NCI-H510A treated with DMSO at 0.1 percent for 48 hours (cell line): Measurements from ENCODE around the gene CUZD1.
"Not testable (repeated sequence)": the region's sequence is repeated elsewhere in the genome, so short reads cannot be mapped to it uniquely, and the experiment has no call there.

Source experiments
- DNase-seq: peaks from one replicate; lab custom pipeline; 2025; lab: John Stamatoyannopoulos, UW

The CUZD1 gene, protein sequence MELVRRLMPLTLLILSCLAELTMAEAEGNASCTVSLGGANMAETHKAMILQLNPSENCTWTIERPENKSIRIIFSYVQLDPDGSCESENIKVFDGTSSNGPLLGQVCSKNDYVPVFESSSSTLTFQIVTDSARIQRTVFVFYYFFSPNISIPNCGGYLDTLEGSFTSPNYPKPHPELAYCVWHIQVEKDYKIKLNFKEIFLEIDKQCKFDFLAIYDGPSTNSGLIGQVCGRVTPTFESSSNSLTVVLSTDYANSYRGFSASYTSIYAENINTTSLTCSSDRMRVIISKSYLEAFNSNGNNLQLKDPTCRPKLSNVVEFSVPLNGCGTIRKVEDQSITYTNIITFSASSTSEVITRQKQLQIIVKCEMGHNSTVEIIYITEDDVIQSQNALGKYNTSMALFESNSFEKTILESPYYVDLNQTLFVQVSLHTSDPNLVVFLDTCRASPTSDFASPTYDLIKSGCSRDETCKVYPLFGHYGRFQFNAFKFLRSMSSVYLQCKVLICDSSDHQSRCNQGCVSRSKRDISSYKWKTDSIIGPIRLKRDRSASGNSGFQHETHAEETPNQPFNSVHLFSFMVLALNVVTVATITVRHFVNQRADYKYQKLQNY

DNA sequence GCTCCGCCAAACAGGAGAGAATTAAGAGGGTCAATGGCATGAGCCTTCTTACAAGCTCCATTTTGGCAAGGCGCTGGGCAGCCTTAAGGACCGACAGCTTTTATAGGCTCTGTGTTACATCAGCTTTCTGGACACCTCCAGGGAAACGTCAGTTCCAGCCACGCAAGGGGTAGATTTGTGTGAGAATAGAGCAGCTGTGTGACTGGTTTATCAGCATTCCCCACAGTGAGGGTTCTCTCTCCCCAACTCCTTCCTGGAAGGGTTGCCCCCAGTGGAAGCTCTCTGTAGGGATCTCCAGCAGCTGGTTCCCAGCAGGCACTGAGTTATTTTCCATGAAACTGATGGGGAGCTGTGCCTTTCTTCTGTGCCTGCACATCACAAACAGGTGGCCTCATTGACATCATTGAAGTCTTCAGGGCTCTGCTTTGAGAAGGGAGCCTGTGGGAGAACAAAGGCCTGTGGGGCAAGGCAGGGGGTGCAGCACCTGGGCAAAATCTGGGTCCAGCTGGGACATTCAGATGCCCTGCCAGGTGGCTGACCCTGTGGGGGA is at the start of gene CUZD1:
CUZD1 (minus strand) TSS at position 75 of the 550 bp plus-strand sequence; CDS start at position 61, 14 bp downstream.
- DNase-seq, result no peak

DNA sequence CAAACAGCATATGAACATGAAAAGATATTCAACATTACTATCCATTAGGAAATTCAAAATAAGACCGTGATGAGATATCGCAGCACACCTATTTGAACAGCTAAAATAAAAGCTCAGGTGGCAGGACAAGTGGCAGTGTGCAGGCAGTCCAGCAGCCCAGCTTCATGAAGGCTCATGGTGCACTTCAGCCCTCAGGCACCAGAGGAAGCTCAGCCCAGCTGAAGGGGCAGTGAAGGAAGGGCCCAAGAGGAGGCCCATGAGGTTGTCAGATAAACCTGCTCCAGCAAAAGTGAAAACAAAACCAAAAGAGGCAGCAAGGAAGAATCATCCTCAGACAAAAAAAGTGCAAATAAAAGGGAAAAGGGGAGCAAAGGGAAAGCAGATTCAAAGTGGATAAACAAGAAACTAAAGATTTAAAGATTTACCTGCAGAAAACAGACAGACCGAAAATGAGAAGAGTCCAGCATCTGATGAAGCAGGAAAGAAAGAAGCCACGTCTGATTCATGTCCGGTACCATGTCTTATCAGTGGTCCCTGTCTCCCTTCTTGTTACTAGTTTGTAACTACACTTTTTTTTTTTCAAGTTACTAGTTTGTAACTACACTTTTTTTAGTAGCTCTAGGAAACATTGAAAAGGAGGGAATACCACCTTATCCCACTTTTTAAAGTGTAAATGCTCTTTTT is 48.7 kb upstream of the CUZD1 start:
- DNase-seq, result no peak

DNA sequence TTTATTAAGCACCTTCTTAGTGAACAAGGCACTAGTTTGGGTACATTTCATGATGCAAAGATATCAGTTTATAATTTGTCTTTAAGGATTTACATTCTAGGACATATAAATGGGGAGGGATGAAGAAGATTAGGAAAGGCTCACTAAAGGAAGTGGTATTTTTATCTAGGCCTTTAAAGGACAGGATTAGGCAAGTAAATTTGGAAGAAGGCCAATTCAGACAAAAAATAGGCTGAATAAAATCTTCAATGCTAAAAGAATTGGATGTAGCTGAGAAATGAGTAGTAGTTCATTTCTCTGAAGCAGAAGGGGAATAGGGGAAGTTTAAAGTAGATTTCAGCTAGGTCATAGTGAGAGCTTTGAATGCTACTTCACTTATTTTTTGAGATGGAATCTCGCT is 38.5 kb upstream of the CUZD1 start:
- DNase-seq, result no peak

DNA sequence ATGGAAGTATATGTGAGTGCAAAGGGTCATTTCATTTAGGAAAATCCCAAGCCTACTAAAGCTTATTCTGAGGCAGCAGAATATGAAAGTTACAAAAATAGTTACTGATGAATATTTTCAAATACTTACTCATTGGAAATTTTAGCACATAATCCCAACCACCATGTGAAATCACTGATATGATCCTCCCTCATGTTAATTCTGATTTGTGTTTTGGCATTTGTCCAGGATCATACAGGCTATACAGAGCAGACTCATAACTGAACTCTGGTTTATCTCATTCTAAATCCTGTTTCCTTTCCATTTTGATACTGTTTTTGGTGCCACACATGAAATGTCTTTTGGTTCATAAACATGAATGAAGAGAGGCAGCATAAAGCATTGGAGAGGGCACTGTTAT is 37.1 kb upstream of the CUZD1 start:
- DNase-seq, result no peak

DNA sequence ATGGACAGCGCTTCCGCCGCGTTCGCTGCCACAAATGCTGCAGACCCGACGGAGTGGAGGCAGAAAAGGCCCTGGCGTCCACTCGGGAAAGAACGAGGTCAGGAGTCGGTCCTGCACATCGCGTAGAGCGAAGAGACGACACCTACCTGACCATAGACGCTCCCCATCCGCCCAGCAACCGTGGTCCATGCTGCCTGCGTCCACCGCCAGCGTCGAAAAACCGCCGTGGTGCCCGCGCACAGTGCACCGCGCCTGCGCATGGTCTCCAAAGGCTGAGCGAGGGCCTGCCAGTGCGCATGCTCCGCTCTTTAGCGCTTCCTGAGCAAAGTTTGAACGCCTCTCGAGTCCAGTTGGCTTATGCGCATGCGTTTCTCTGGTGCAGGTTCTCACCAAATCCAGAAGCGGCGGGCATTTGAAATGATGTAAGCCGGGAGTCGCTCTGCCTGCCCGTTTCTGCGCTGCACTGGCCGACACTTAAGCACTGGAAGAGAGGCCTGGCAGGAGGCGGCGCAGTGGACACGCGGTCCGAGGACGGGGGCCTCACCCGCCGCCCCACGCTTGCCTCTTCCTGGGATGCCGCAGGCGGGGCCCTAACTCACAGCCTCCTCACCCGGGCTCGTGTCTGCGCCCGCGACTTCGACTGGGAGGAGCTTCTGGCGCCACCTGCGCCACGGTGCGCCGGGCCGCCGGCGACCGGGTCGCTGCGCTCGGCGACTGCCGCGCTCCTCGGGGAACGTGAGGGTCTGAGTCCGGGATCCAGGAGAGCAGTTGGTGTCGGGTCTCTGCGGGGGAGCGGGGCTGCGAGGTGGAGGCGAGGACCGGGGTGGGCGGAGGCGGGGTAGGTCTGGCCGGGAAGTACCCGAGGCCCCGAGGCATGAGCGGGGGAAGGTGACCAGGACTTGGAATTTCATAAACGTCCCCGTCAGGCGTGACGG is 33.9 kb upstream of the CUZD1 start, which contains the start of gene FAM24B:
FAM24B (minus strand) TSS at position 243 of the 935 bp plus-strand sequence. CDS start 29,066 bp downstream, outside the sequence.
- peak; percentile 99 for DNase-seq

DNA sequence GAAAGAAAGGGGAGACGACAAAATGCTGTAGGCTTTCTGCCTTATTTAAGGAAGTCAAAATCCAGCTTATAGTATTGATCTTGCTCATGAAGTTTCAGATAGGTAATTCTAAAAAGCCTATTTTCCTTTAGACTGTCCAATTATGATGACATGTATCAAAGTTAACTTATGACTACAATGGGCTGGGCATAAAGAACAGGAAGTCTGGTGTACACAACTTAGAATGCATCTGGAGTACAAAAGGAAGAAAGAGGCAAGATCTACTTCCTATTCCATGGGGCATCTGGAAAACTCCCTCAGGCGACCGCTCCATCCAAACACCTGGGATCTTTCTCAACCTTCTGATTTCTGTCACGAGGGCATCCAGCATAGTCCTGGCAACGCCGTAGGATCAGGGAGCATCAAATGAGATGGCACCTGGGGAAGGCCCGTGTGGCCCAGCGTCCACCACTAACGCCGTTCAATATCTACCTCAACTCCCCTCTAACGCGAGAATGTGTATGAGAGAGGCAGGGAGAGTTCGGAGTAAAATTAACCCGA is 33.2 kb upstream of the CUZD1 start:
- DNase-seq, result peak; percentile 66

DNA sequence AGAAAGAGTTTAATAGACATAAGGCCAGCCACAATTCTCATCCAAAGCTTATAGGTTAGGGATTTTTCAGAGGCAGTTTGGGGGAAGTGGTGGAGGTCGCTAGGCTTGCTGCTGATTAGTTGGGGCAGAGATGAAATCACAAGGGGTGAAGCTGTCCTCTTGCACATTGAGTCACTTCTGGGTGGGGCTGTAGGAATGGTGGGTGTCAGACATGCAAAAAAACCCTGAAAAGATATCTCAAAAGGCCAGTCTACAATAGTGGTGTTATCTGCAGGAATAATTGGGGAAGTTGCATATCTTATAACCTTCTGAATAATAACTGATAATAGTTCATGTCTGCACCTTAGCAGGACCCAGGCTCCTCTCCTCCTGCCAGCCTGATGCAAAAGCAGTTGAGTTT is 31.6 kb upstream of the CUZD1 start:
- DNase-seq, result no peak

DNA sequence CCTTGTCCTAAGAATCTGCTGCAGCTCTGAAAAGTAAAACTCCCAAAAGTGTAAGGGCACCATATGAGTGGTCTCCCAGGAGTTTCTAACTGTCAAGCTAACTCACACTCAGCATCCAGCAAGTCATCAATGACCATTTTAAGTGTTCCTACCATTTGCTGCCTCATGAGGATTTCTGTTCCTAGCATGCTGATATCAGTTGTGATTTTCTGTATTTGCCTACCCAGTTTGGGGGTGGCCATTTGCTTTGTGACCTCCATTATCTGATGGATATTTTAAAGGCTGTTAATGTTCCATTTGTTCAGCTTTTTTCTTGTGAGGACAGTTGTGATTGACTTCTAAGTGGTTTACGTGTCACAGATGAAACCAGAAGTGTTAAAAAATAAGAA is 30.8 kb upstream of the CUZD1 start:
- DNase-seq, result no peak

DNA sequence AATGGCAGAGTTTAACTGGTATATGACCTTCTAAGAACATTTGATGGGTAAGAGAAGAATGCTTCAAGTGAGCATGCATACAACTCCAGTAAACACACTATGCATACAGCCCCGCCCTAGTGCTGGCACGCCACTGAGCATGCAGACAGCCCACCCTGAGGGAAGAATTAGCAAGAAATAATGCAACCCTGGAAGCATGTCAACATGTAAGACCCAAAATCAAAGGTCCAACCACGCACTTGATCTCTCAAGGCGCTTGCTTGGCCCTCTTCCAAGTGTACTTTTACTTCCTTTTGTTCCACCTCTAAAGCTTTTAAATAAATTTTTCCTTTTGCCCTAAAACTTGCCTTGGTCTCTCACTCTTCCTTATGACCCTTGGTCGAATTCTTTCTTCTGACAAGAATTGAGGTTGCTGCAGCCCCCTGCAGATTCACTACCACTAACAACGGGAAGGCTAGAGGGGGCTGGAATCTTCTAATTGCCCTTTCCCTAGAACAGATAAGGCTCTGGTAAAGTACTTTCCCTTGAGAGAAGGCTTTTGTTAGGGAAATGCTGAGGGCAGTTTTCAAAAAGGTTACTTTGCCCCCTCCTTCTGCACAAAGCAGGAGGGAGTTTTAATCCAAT is 30.3 kb upstream of the CUZD1 start:
- DNase-seq, result no peak

DNA sequence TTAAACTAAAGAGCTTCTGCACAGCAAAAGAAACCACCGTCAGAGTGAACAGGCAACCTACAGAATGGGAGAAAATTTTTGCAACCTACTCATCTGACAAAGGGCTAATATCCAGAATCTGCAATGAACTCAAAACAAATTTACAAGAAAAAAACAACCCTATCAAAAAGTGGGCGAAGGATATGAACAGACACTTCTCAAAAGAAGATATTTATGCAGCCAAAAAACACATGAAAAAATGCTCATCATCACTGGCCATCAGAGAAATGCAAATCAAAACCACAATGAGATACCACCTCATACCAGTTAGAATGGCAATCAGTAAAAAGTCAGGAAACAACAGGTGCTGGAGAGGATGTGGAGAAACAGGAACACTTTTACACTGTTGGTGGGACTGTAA is 26.3 kb upstream of the CUZD1 start:
- not testable (repeated sequence) for DNase-seq

DNA sequence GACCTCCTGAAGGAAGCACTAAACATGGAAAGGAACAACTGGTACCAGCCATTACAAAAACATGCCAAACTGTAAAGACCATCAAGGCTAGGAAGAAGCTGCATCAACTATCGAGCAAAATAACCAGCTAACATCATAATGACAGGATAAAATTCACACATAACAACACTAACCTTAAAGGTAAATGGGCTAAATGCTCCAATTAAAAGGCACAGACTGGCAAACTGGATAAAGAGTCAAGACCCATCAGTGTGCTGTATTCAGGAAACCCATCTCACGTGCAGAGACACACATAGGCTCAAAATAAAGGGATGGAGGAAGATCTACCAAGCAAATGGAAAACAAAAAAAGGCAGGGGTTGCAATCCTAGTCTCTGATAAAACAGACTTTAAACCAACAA is 23.1 kb upstream of the CUZD1 start:
- DNase-seq, result not testable (repeated sequence)

DNA sequence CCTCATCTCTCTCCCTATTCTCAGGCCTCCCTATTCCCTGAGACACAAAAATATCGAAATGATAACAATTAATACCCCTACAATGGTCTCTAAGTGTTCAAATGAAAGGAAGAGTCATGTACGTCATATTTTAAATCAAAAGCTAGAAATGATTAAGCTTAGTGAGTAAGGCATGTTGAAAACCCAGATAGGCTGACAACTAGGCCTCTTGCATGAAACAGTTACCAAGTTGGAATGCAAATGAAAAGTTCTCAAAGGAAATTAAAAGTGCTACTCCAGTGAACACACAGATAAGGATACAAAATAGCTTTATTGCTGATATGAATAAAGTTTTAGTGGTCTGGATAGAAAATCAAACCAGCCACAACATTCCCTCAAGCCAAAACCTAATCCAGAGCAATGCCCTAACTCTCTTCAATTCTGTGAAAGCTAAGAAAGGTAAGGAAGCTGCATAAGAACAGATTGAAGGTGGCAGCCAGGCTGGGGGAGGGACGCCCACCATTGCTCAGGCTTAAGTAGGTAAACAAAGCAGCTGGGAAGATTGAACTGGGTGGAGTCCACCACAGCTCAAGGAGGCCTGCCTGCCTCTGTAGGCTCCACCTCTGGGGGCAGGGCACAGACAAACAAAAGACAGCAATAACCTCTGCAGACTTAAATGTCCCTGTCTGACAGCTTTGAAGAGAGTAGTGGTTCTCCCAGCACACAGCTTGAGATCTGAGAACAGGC is 21.3 kb upstream of the CUZD1 start:
- DNase-seq, result not testable (repeated sequence)

DNA sequence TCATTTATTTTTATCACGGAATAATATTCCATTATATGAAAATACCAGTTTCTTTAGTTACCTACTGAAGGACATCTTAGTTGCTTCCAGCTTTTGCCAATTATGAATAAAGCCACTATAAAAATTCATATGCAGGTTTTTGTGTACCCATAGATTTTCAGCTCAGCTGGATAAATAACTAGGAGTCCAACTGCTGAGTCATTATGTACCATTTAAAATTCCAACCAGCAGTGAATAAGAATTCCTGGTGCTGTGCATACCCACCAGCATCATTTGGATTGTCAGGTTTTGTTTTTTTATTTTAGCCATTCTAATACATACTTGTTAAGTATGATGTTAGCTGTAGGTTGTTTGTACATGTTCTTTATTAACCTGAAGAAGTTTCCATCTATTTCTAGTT is 19.2 kb upstream of the CUZD1 start:
- peak; percentile 17 for DNase-seq

DNA sequence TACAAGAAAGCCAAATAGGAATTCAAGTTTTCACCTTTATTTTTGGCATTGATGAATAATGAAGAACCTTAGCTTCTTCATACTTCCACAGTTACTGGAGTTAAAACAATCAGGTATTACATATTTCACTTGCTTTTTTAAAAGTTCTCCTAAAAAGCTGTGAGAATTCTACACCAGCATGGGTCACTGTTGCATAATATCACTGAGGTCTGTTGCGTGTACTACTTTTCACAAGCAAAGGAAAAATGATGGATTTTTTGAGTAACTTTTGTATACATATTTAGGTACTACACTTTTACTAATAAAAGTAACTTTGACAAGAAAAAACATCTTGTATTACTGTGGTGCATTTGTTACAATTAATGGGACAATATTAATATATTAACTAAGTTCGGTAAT is 18.5 kb upstream of the CUZD1 start:
- DNase-seq, result no peak

DNA sequence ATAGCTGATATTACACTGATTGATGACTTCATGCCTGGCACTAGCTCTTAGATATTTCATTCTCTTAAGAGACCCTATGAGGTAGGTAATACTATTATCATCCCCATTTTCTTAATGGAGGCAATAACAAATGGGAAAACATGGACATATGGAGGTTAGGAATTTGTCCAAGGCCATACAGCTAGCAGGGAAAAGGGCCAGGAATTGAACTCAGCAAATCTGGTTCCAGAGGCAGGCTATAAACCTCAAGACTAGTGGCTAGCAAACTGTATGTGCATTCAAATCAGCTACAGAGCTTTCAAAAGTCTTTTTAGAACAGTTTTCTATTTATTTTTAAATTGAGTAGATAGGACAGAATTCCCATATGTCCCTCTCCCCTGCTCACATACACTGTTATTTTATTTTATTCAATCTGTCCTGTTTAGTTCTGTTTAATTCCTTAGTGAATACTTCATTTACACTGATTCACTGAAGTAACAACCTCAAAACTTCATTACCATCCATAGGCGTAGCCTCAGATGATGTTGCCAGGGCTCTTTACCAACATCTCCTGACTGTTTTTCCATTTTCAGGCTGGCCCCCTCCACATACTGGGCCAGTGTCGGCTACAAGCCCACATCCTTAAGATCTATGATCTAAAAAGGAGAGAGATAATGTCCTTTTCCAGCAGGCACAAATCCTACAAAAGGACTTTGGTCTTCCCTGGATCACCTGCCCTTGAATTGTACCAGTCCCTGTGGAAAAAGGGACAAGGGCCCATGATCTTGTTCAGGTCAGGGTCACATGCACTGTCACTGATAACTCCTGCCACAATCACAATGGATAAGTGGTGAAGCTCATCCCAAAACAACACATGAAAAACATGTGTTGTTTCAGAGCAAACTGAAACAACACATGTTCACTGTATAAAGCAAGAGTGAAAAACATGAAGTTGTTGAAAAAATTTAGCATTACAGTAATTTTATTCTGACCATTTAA is 17.8 kb upstream of the CUZD1 start:
- no peak for DNase-seq

DNA sequence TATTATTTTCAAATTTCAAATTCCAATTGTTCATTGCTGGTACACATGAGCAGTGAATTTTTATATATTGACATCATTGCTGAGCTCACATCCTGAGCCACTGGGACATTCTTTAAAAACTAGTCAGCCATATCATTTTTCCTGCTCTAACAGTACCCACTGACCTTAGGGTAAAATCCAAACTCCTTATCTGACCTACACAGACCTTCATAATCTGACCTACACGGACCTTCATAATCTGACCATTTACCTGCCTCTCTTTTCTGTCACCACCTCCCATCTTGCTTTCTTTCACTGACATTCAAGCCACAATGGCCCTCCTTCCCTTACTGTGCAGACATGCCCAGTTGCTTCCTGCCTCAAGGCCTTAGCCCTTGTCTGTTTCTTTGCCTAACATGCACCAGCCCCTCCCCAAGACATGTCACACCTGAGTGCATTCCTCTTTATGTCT is 16.1 kb upstream of the CUZD1 start:
- DNase-seq, result no peak

DNA sequence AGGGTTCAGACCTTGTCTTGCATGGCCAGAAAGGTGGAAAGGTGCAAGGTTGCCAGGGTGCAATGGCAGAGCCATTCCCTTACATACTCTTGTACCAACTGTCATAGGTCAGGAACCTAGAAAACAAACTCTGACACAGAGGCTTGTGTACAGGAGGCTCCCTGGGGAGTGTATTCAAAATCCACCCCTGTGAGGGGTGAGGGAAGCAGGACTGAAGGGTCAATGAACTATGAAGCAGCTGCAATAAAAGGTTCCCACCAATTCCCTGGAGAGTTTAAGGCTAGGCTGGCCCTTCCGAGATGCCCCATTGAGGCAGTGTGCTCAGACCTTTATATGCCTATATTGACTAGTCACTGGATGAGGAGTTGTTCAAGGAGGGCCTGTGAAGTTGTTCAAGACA is 13.9 kb upstream of the CUZD1 start:
- no peak for DNase-seq

DNA sequence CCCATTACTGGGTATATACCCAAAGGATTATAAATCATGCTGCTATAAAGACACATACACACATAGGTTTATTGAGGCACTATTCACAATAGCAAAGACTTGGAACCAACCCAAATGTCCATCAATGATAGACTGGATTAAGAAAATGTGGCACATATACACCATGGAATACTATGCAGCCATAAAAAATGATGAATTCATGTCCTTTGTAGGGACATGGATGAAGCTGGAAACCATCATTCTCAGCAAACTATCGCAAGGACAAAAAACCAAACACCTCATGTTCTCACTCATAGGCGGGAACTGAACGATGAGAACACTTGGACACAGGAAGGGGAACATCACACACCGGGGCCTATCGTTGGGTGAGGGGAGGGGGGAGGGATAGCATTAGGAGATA is 12.4 kb upstream of the CUZD1 start:
- not testable (repeated sequence) for DNase-seq

DNA sequence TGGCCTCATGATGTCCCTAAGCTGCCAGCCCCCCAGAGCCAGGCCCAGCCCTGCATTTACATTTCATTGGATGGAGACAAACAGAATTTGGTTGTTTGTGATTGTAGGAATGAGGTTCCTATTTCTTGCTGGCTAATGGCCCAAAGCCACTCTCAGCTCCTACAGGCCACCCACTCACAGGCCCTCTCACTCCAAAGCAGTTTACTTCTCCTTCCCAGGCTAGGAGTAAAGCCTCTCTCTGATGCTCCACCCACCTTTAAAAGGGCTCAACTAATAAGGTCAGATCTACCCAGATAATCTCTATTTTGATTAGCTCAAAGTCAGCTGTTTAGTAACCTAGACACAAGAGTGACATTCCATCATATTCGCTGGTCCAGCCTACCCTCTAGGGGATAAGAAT is 11.2 kb upstream of the CUZD1 start:
- no peak for DNase-seq
